Ovary (tissue), 3 donors: ENCODE results near the gene LHFPL5.

ENCODE experiments used
- EP300 ChIP-seq: sonication (generic); formaldehyde crosslinking; IDR thresholded peaks from one replicate; pipeline ENCODE4 v1.6.1; 2017; ENCODE audit warnings: antibody characterized with exemption
- POLR2A ChIP-seq: fragments of 450-650 bp; IDR thresholded peaks from one replicate; pipeline ENCODE4 v1.6.1; 2017; ENCODE audit warnings: antibody characterized with exemption, mild to moderate bottlenecking, moderate library complexity
- TF ChIP-seq, protein P1 (sequence below), 3 donors: fragments of 450-650 bp in 2 of 3; fragments of 200-600 bp in 1 of 3; IDR thresholded peaks; one replicate each; pipeline versions ENCODE4 v1.5.1 to v1.8.0; 2016 to 2022; ENCODE audit warnings: antibody characterized with exemption in 3 of 3, mild to moderate bottlenecking in 1 of 3
- donor health status: DM: no; HTN: no; CAD: no.

DNA sequence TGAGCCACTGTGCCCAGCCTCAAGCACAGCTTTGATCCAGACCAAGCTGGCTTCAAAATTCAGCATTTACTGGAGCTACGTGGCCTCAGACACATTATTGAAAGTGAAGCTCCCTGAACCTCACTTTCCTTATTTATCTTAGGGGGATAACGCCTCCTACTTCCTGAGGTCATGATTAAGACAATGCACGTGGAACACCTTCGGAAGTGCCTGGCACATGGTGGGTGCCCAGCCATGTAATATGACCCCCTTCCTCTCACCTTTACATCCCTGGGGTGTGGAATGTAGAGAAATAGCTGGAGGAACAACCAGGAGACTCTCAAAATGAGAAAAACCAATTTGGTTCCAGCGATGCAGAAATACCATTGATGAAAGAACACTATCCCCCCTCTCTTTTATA, 6.4 kb upstream of the LHFPL5 start:
- TF ChIP-seq, protein P1, sequence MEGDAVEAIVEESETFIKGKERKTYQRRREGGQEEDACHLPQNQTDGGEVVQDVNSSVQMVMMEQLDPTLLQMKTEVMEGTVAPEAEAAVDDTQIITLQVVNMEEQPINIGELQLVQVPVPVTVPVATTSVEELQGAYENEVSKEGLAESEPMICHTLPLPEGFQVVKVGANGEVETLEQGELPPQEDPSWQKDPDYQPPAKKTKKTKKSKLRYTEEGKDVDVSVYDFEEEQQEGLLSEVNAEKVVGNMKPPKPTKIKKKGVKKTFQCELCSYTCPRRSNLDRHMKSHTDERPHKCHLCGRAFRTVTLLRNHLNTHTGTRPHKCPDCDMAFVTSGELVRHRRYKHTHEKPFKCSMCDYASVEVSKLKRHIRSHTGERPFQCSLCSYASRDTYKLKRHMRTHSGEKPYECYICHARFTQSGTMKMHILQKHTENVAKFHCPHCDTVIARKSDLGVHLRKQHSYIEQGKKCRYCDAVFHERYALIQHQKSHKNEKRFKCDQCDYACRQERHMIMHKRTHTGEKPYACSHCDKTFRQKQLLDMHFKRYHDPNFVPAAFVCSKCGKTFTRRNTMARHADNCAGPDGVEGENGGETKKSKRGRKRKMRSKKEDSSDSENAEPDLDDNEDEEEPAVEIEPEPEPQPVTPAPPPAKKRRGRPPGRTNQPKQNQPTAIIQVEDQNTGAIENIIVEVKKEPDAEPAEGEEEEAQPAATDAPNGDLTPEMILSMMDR (IDR thresholded peaks at IDR 0.05), result no peak
- TF ChIP-seq POLR2A (no peak), EP300 (no peak)
